HG02885 (cell line): ENCODE results near the gene TRIM43.
"Not testable (repeated sequence)": the region's sequence is repeated elsewhere in the genome, so short reads cannot be mapped to it uniquely, and the experiment has no call there.

ENCODE experiments used
- ATAC-seq: cut with Tn5 transposase; IDR thresholded peaks from one replicate; pipeline ENCODE4 v1.9.1; 2021; ENCODE audit warnings: mild to moderate bottlenecking; ENCODE audit not compliant: unreplicated experiment, poor library complexity

TRIM43 gene

GRCh38 chr2:95640515-95641288, 48.9 kb downstream of the TRIM43 start:
- ATAC-seq = not testable (repeated sequence)

GRCh38 chr2:95641289-95641575, 49.4 kb downstream of the TRIM43 start:
- not testable (repeated sequence) for ATAC-seq

- ATAC-seq = not testable (repeated sequence)
Observed at GRCh38 chr2:95641787-95642186, 50.0 kb downstream of the TRIM43 start.

- not testable (repeated sequence) for ATAC-seq
Observed at GRCh38 chr2:95642360-95642759, 50.6 kb downstream of the TRIM43 start.

- not testable (repeated sequence) for ATAC-seq
Observed at GRCh38 chr2:95642951-95643350, 51.1 kb downstream of the TRIM43 start.

- ATAC-seq = not testable (repeated sequence)
Observed at GRCh38 chr2:95645312-95645711, 53.5 kb downstream of the TRIM43 start.

GRCh38 chr2:95646274-95646994, 54.6 kb downstream of the TRIM43 start:
- not testable (repeated sequence) for ATAC-seq

- ATAC-seq = not testable (repeated sequence)
Observed at GRCh38 chr2:95648894-95649544, 57.2 kb downstream of the TRIM43 start.
